Thyroid gland (tissue), 4 donors: Measurements from ENCODE around the gene CACNG4. TPM values are rescaled to one million over a fixed set of nuclear protein-coding genes. Genes with fewer than 3 reads are reported as not detected.

Experiments used
- DNase-seq, 2 donors: peaks; one replicate each; pipeline ENCODE4 v3.0.0-alpha.2; 2019
- H3K27ac ChIP-seq, 3 donors: fragments of 200-600 bp; sonication (generic); 1 replicate in 2 of 3; 2 replicates in 1 of 3; pipeline ENCODE4 v1.5.1; 2016 to 2019; ENCODE audit warnings: mild to moderate bottlenecking in 1 of 3, moderate library complexity in 1 of 3
- H3K27me3 ChIP-seq: fragments of 200-600 bp; sonication (generic); one replicate; pipeline ENCODE4 v1.5.1; 2019
- H3K36me3 ChIP-seq, 2 donors: fragments of 200-600 bp; sonication (generic); one replicate each; pipeline ENCODE4 v1.5.1; 2016 to 2019
- H3K4me1 ChIP-seq, 2 donors: fragments of 200-600 bp; sonication (generic); one replicate each; pipeline ENCODE4 v1.5.1; 2017 to 2019
- H3K4me3 ChIP-seq, 3 donors: fragments of 200-600 bp; sonication (generic); replicated peaks in 1 of 3; 1 replicate in 2 of 3; 2 replicates in 1 of 3; pipeline ENCODE4 v1.5.1; 2016; ENCODE audit warnings: mild to moderate bottlenecking in 1 of 3
- H3K9me3 ChIP-seq: fragments of 200-600 bp; sonication (generic); one replicate; pipeline ENCODE4 v1.5.1; 2017
- CTCF ChIP-seq, 6 experiments: fragments of 200-600 bp in 3 of 6; fragments of 450-650 bp in 3 of 6; sonication (generic) in 3 of 6; IDR thresholded peaks; one replicate each; pipeline ENCODE4 v1.5.1; 2016 to 2019; ENCODE audit warnings: antibody characterized with exemption in 6 of 6, mild to moderate bottlenecking in 2 of 6, inconsistent platforms in 1 of 6, moderate library complexity in 1 of 6
- POLR2A ChIP-seq, 2 donors: fragments of 450-650 bp; IDR thresholded peaks; one replicate each; pipeline ENCODE4 v1.6.1; 2017; ENCODE audit warnings: antibody characterized with exemption in 2 of 2, mild to moderate bottlenecking in 2 of 2, moderate library complexity in 1 of 2
- WGBS, 2 donors: methylation state at CpG; one replicate each; pipeline ENCODE4 v1.1.5; 2017; 5-methylcytosine and 5-hydroxymethylcytosine counted together
- intact Hi-C: fragments of 100-400 bp; cut with DNase I; formaldehyde crosslinking; loops from one replicate; pipeline ENCODE4 v1.15.1; 2023
- total RNA-seq, 4 donors: library from RNA; depleted of rRNA; stranded (reverse); fragments of >200 nt; gene quantifications; one replicate each; pipeline ENCODE4 v1.2.3, GENCODE V29; 2016

The CACNG4 gene
- total RNA-seq, 4 donors from 2014 or later = 0.24 TPM; not detected in 3

- Histone ChIP-seq H3K9me3 (no peaks in the 10 kb centered on the region), H3K27ac (no peak overlapping the region), H3K4me1 (no peaks in the 10 kb centered on the region), H3K4me3 (no peak overlapping the region), H3K27me3 (no peaks in the 10 kb centered on the region), H3K36me3 (no peaks in the 10 kb centered on the region)
- intact Hi-C loops = no loop called here
- DNase-seq = no peak
- no peak for TF ChIP-seq POLR2A (IDR thresholded peaks at IDR 0.05)
- no peak for TF ChIP-seq CTCF (IDR thresholded peaks at IDR 0.05)
- 85 to 88% methylated on average over 6 to 7 of the region's 7 CpGs for WGBS, 2 donors
These were observed 20.2 kb downstream of the CACNG4 start for GRCh38 chr17:66984730-66985129.

GRCh38 chr17:66985338-66986237, 21.1 kb downstream of the CACNG4 start:
- no peaks in the 10 kb centered on the region for H3K36me3 ChIP-seq
- H3K4me3 ChIP-seq = no peak overlapping the region
- H3K27me3 ChIP-seq = no peaks in the 10 kb centered on the region
- H3K9me3 ChIP-seq = no peaks in the 10 kb centered on the region
- intact Hi-C loops = no loop called here
- DNase-seq = no peak
- no peak overlapping the region for H3K27ac ChIP-seq
- TF ChIP-seq CTCF (IDR thresholded peaks at IDR 0.05) (no peak), POLR2A (IDR thresholded peaks at IDR 0.05) (no peak)
- WGBS, 2 donors = 83 to 85% methylated on average over 12 of the region's 12 CpGs
- no peaks in the 10 kb centered on the region for H3K4me1 ChIP-seq

GRCh38 chr17:66986659-66987058, 22.2 kb downstream of the CACNG4 start:
- WGBS, 2 donors = 89 to 93% methylated on average over 4 of the region's 4 CpGs
- Histone ChIP-seq H3K9me3 (no peaks in the 10 kb centered on the region), H3K27me3 (no peaks in the 10 kb centered on the region), H3K27ac (no peak overlapping the region), H3K4me1 (no peaks in the 10 kb centered on the region), H3K36me3 (no peaks in the 10 kb centered on the region), H3K4me3 (no peak overlapping the region)
- no peak for DNase-seq
- TF ChIP-seq CTCF (IDR thresholded peaks at IDR 0.05) (no peak), POLR2A (IDR thresholded peaks at IDR 0.05) (no peak)
- intact Hi-C loops = no loop called here

GRCh38 chr17:66987059-66987616, 22.6 kb downstream of the CACNG4 start:
- intact Hi-C loops = no loop called here
- no peaks in the 10 kb centered on the region for H3K9me3 ChIP-seq
- 75 to 77% methylated on average over 2 of the region's 2 CpGs for WGBS, 2 donors
- H3K27ac ChIP-seq = no peak overlapping the region
- TF ChIP-seq POLR2A (IDR thresholded peaks at IDR 0.05) = no peak
- no peak for TF ChIP-seq CTCF (IDR thresholded peaks at IDR 0.05)
- H3K36me3 ChIP-seq = no peaks in the 10 kb centered on the region
- no peaks in the 10 kb centered on the region for H3K4me1 ChIP-seq
- H3K27me3 ChIP-seq = no peaks in the 10 kb centered on the region
- DNase-seq = no peak
- no peak overlapping the region for H3K4me3 ChIP-seq
